Measurements from ENCODE around the gene BSG.

DNA sequence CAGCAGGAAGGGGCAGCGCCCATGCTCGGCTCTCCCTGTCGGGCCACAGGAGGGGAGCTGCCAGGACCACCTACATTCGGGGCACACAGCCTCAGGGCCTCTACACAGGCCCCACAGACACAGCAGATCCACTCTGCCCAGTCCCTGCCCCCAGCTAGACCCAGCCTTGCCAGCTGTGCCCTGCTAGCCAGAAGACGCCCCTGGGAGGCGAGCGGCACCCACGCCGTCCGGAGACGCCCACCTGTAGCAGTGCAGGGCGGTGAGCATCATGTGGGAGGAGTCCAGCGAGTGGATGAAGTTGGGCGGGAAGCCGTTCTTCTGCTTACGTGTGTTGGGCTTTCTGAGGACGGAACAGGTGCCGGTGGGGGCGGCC lies 45.8 kb downstream of the BSG start:
- TF ChIP-seq, protein P1, sequence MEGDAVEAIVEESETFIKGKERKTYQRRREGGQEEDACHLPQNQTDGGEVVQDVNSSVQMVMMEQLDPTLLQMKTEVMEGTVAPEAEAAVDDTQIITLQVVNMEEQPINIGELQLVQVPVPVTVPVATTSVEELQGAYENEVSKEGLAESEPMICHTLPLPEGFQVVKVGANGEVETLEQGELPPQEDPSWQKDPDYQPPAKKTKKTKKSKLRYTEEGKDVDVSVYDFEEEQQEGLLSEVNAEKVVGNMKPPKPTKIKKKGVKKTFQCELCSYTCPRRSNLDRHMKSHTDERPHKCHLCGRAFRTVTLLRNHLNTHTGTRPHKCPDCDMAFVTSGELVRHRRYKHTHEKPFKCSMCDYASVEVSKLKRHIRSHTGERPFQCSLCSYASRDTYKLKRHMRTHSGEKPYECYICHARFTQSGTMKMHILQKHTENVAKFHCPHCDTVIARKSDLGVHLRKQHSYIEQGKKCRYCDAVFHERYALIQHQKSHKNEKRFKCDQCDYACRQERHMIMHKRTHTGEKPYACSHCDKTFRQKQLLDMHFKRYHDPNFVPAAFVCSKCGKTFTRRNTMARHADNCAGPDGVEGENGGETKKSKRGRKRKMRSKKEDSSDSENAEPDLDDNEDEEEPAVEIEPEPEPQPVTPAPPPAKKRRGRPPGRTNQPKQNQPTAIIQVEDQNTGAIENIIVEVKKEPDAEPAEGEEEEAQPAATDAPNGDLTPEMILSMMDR (conservative IDR thresholded peaks at IDR 0.05 in 1 of 2, IDR thresholded peaks at IDR 0.05 in 1 of 2; ENCODE audit: low read depth in 1 of 2, low read length in 2 of 2), result no peak
- TF ChIP-seq EZH2 (IDR thresholded peaks at IDR 0.05; ENCODE audit: low read length, missing control alignments), result no peak
